K562 (cell line): Measurements from ENCODE around the gene MRPL2. TPM values are rescaled to one million over a fixed set of nuclear protein-coding genes. Genes with fewer than 3 reads are reported as not detected.
A peak's percentile ranks its signal among the peaks of the same experiment; 100 is the strongest.

Source experiments
- ATAC-seq: fragments of 200-7000 bp; cut with Tn5 transposase; 3 replicates; pipeline ENCODE4 v1.9.1; 2020; ENCODE audit warnings: moderate library complexity
- BruUV-seq: library from RNA; stranded (reverse); fragments of 400-500 nt; replicated peaks from 2 replicates; lab custom pipeline; 2021; lab: Mats Ljungman, UMichigan
- CTCF ChIA-PET: fragments of 300-600 bp; formaldehyde crosslinking; extraction: SDS; loops from one replicate; lab custom pipeline; 2021; ENCODE audit warnings: low intra/inter-chr PET ratio; lab: Yijun Ruan, JAX
- POLR2A ChIA-PET: fragments of 300-600, 350-650 bp; sonication (Branson Sonifier 250); formaldehyde crosslinking; extraction: SDS; loops from one replicate; lab custom pipeline; 2021; ENCODE audit warnings: antibody characterized with exemption, inconsistent platforms; lab: Yijun Ruan, JAX
- DNase-seq, 4 experiments: peaks; one replicate each; pipeline versions ENCODE4 v3.0.0 to v3.0.0-alpha.2; 2011 to 2018; ENCODE audit warnings: low spot score in 3 of 4, mixed read lengths in 3 of 4; ENCODE audit errors: extremely low read depth in 1 of 4
- FAIRE-seq: peaks from 2 replicates; lab custom pipeline; 2011; peaks lifted over from hg19 to GRCh38; lab: Jason Lieb, UNC
- H2AFZ ChIP-seq: 2 replicates; pipeline ENCODE4 v1.6.0; 2011; ENCODE audit warnings: low read depth, low read length, control low read depth, inconsistent platforms
- H3K27ac ChIP-seq: fragments of 200-600 bp; 3 replicates; pipeline ENCODE4 v1.8.0; 2011; ENCODE audit warnings: low read depth, mild to moderate bottlenecking, control low read depth, inconsistent platforms, low read length, moderate library complexity, mixed read lengths; ENCODE audit errors: extremely low read depth
- H3K27me3 ChIP-seq, 2 experiments: fragments of 300-600 bp in 1 of 2; 2 replicates in 1 of 2; 3 replicates in 1 of 2; pipeline versions ENCODE4 v1.6.0 to v1.8.0; 2011; ENCODE audit warnings: inconsistent platforms in 2 of 2, low read length in 2 of 2, mild to moderate bottlenecking in 1 of 2, mixed read lengths in 1 of 2, moderate library complexity in 1 of 2; ENCODE audit not compliant: control insufficient read depth in 2 of 2, insufficient read depth in 2 of 2
- H3K36me3 ChIP-seq: fragments of 300-600 bp; 3 replicates; pipeline ENCODE4 v1.8.0; 2011; ENCODE audit warnings: mild to moderate bottlenecking, low read length, inconsistent platforms; ENCODE audit not compliant: control insufficient read depth, insufficient read depth
- H3K4me1 ChIP-seq, 2 experiments: fragments of 200-600 bp in 1 of 2; replicated peaks in 1 of 2; 2 replicates in 1 of 2; 3 replicates in 1 of 2; pipeline versions ENCODE4 v1.5.1 to v1.8.0; 2011; ENCODE audit warnings: inconsistent platforms in 2 of 2, low read length in 2 of 2, mild to moderate bottlenecking in 1 of 2, mixed read lengths in 1 of 2, moderate library complexity in 1 of 2; ENCODE audit not compliant: control insufficient read depth in 2 of 2, insufficient read depth in 2 of 2
- H3K4me2 ChIP-seq: 2 replicates; pipeline ENCODE4 v1.6.1; 2011; ENCODE audit warnings: low read length, control low read depth, inconsistent platforms, mixed read lengths; ENCODE audit not compliant: insufficient read depth
- H3K4me3 ChIP-seq: fragments of 200-600 bp; sonication (generic), shearing (Covaris generic); 2 replicates; pipeline ENCODE4 v1.5.1; 2016; ENCODE audit warnings: control low read depth, inconsistent platforms
- H3K79me2 ChIP-seq: fragments of 200-600 bp; 3 replicates; pipeline ENCODE4 v1.8.0; 2011; ENCODE audit warnings: low read length, inconsistent platforms; ENCODE audit not compliant: control insufficient read depth, insufficient read depth
- H3K9ac ChIP-seq, 2 experiments: 2 replicates each; pipeline versions ENCODE4 v1.6.0 to v1.6.1; 2011; ENCODE audit warnings: low read depth in 2 of 2, low read length in 2 of 2, control low read depth in 1 of 2, inconsistent platforms in 1 of 2, mild to moderate bottlenecking in 1 of 2, mixed read lengths in 1 of 2; ENCODE audit not compliant: insufficient read depth in 1 of 2
- H3K9me1 ChIP-seq: one replicate; pipeline ENCODE4 v1.6.0; 2011; ENCODE audit warnings: inconsistent platforms, mild to moderate bottlenecking, low read length, moderate library complexity; ENCODE audit not compliant: control insufficient read depth, insufficient read depth
- H3K9me3 ChIP-seq: replicated peaks from 2 replicates; pipeline ENCODE4 v1.5.1; 2011; ENCODE audit warnings: low read depth, low read length, inconsistent platforms; ENCODE audit not compliant: control insufficient read depth, insufficient read depth
- H4K20me1 ChIP-seq: replicated peaks from 2 replicates; pipeline ENCODE4 v1.6.1; 2011; ENCODE audit warnings: low read length, inconsistent platforms, mixed read lengths; ENCODE audit not compliant: control insufficient read depth, insufficient read depth
- ZBTB34 ChIP-seq: fragments of 250-450 bp; sonication (Bioruptor Pico); IDR thresholded peaks from 2 replicates; pipeline ENCODE4 v1.8.0; 2021; ENCODE audit warnings: mild to moderate bottlenecking, moderate library complexity
- WGBS: fragments of 100-300 bp; shearing (Covaris generic); methylation state at CpG from one replicate; pipeline ENCODE4 v1.1.6; 2016; ENCODE audit warnings: low coverage, mixed read lengths; ENCODE audit not compliant: insufficient coverage; ENCODE audit errors: missing lambda C conversion rate; 5-methylcytosine and 5-hydroxymethylcytosine counted together
- in situ Hi-C: fragments of 300-500 bp; cut with MboI; formaldehyde crosslinking; loops from 4 replicates; pipeline ENCODE4 v1.15.0; 2018; ENCODE audit warnings: inconsistent platforms, mixed read lengths
- intact Hi-C: fragments of 100-400 bp; cut with micrococcal nuclease; formaldehyde crosslinking; loops from 2 replicates; pipeline ENCODE4 v1.14.2; 2022
- polyA plus RNA-seq, 8 experiments: library from polyadenylated mRNA; depleted of rRNA in 4 of 8; stranded (reverse) in 5 of 8; unstranded in 3 of 8; fragments of >200 nt; fragmentation: Nextera tagmentation in 2 of 8; fragmentation: Illumina TruSeq in 1 of 8; extraction: Ambion mirVana in 2 of 8; extraction: Trizol in 1 of 8; gene quantifications; 2 replicates each; pipeline versions ENCODE4 v1.2.1 to v1.2.3, GENCODE V29; 2011 to 2014; ENCODE audit warnings: inconsistent platforms in 1 of 8, missing spikeins in 1 of 8
- total RNA-seq, 7 experiments: library from RNA; depleted of rRNA in 6 of 7; stranded (reverse); fragments of >200 nt in 6 of 7; fragmentation: Illumina TruSeq in 2 of 7; extraction: Trizol in 2 of 7; gene quantifications; 2 replicates each; pipeline versions ENCODE4 v1.2.1 to v1.2.3, GENCODE V29; 2011 to 2021; ENCODE audit warnings: low replicate concordance in 1 of 7
- TF ChIP-seq, protein P1 (sequence below), 3 experiments: fragments of 200-800 bp in 1 of 3; sonication (Bioruptor generic) in 1 of 3; sonication (generic) in 1 of 3; formaldehyde crosslinking in 1 of 3; IDR thresholded peaks; 2 replicates each; pipeline versions ENCODE4 v1.6.1 to v1.8.0; 2016 to 2022; ENCODE audit warnings: mild to moderate bottlenecking in 2 of 3, missing compliant biosample characterization in 2 of 3, missing genetic modification characterization in 2 of 3, missing genetic modification reagents in 1 of 3

Gene MRPL2
- total and polyA plus RNA-seq, 9 of the 15 experiments (the other 6 are each of a cell fraction or from before 2014, with no cell fraction given) = 63.1 to 262 (median 121) TPM

DNA sequence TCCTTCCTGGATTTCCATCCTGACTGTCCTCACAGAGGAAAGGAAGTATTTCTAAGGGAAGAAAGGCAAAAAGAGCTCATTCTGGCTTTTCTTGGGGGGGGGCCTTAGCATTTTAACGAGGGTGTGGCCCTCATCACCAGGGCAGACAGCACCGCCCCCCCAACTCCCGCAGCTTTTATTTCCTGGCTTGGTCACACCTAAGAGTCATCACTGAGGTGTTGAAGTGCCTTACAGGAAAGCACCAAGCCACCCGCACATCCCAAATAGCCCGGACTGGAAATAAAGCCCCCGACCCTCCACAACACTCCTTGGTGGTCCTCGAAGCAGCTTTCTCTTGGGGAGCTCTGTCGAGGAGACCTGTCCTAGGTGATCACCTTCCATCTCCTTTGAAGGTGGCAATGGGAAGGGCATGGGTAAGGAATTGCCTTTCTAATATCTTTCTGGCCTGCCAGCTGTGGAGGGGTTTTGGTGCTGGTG lies 18.1 kb upstream of the MRPL2 start:
- no peak overlapping the region for H2AFZ ChIP-seq
- in situ Hi-C loops = no loop called here
- peak overlapping the region in 1 of 2 experiments; percentile 39; a peak in 1 of 4 replicates for H3K9ac ChIP-seq
- intact Hi-C loops = no loop called here
- no peaks in the 10 kb centered on the region for H3K36me3 ChIP-seq
- no peaks in the 10 kb centered on the region for H3K9me1 ChIP-seq
- TF ChIP-seq, protein P1, sequence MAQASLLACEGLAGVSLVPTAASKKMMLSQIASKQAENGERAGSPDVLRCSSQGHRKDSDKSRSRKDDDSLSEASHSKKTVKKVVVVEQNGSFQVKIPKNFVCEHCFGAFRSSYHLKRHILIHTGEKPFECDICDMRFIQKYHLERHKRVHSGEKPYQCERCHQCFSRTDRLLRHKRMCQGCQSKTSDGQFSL (CRISPR knock-in tag; IDR thresholded peaks at IDR 0.05) = peak; percentile 17; the same call in 1 of the 2 replicates
- TF ChIP-seq, protein P1 (tag; IDR thresholded peaks at IDR 0.05) = peak in 1 of 2 experiments; percentile 70; a peak in 1 of 4 replicates
- no peak for TF ChIP-seq ZBTB34 (CRISPR knock-in tag)
- CTCF ChIA-PET = no interaction called here
- FAIRE-seq (no peak), DNase-seq (no peak), ATAC-seq (no peak)
- no TSS peak for BruUV-seq
- H3K4me2 ChIP-seq = no peak overlapping the region
- no peaks in the 10 kb centered on the region for H3K79me2 ChIP-seq
- 51% methylated on average over 8 of the region's 8 CpGs for WGBS
- H3K9me3 ChIP-seq = no peaks in the 10 kb centered on the region
- POLR2A ChIA-PET = interaction anchor here (1.0 to 1.7 kb wide), 3 partner anchors 11 to 96 kb away, joined by 3 to 4 read pairs (median 3); partner anchors contain the start of genes KLC4 and MRPL2
- H3K27me3 ChIP-seq = peaks cover 2 to 8% of the 10 kb centered on the region in 2 experiments; a peak in 2 of 5 replicates
- H3K27ac ChIP-seq = no peak overlapping the region
- H3K4me1 ChIP-seq = peaks cover 2 to 19% of the 10 kb centered on the region in 2 experiments; a peak in 4 of 5 replicates
- H4K20me1 ChIP-seq = 0 out of 2 replicates have a peak, but pooled peaks cover 2% of the 10 kb centered on the region
- no peak overlapping the region for H3K4me3 ChIP-seq
